GM12872 (cell line): ENCODE results near the gene ALB.

Experiments used
- CTCF ChIP-seq: IDR thresholded peaks from 3 replicates; pipeline ENCODE4 v1.5.1; 2011; ENCODE audit warnings: low read depth, mild to moderate bottlenecking, low read length, moderate library complexity; ENCODE audit not compliant: insufficient read depth

The ALB gene

GRCh38 chr4:73387552-73387951 lies 16.5 kb upstream of the ALB start:
- no peak for TF ChIP-seq CTCF

GRCh38 chr4:73388887-73389286 lies 15.2 kb upstream of the ALB start:
- no peak for TF ChIP-seq CTCF

GRCh38 chr4:73391774-73392173 lies 12.3 kb upstream of the ALB start:
- TF ChIP-seq CTCF: no peak

- no peak for TF ChIP-seq CTCF
Observed at GRCh38 chr4:73392936-73393335, 11.2 kb upstream of the ALB start.

GRCh38 chr4:73396304-73396703 lies 7.8 kb upstream of the ALB start:
- no peak for TF ChIP-seq CTCF

GRCh38 chr4:73396993-73397972 lies 6.8 kb upstream of the ALB start:
- no peak for TF ChIP-seq CTCF

- TF ChIP-seq CTCF: no peak
Observed at GRCh38 chr4:73401412-73401811, 2.7 kb upstream of the ALB start.
